H9 (cell line): ENCODE results near the gene ADAM23. TPM values are rescaled to one million over a fixed set of nuclear protein-coding genes. Genes with fewer than 3 reads are reported as not detected.

ENCODE experiments used
- DNase-seq: peaks from one replicate; pipeline ENCODE4 v3.0.0-alpha.2; 2017
- H2AFZ ChIP-seq: one replicate; pipeline ENCODE4 v1.6.1; 2013; ENCODE audit warnings: mild to moderate bottlenecking, low read length, control low read depth, moderate library complexity
- H2AK5ac ChIP-seq: 2 replicates; pipeline ENCODE4 v1.6.1; 2013; ENCODE audit warnings: low read length, control low read depth, mixed read lengths; ENCODE audit not compliant: insufficient read length
- H2BK120ac ChIP-seq: one replicate; pipeline ENCODE4 v1.6.1; 2013; ENCODE audit warnings: low read depth, mild to moderate bottlenecking, low read length, control low read depth, inconsistent platforms; ENCODE audit not compliant: poor library complexity, severe bottlenecking
- H2BK12ac ChIP-seq: 2 replicates; pipeline ENCODE4 v1.6.1; 2013; ENCODE audit warnings: low read length, control low read depth, mixed read lengths, low read depth; ENCODE audit not compliant: insufficient read length
- H2BK15ac ChIP-seq: 2 replicates; pipeline ENCODE4 v1.6.1; 2013; ENCODE audit warnings: low read depth, low read length, control low read depth
- H2BK20ac ChIP-seq: one replicate; pipeline ENCODE4 v1.6.1; 2013; ENCODE audit warnings: low read depth, mild to moderate bottlenecking, low read length, control low read depth, inconsistent platforms; ENCODE audit not compliant: poor library complexity, severe bottlenecking
- H2BK5ac ChIP-seq: 2 replicates; pipeline ENCODE4 v1.6.1; 2013; ENCODE audit warnings: low read length, control low read depth, mixed read lengths; ENCODE audit not compliant: insufficient read length
- H3K14ac ChIP-seq: 2 replicates; pipeline ENCODE4 v1.6.1; 2013; ENCODE audit warnings: low read length, control low read depth; ENCODE audit not compliant: insufficient read depth
- H3K18ac ChIP-seq: 2 replicates; pipeline ENCODE4 v1.6.1; 2013; ENCODE audit warnings: low read depth, mild to moderate bottlenecking, mixed read lengths, low read length, control low read depth; ENCODE audit not compliant: insufficient read length
- H3K23ac ChIP-seq: 2 replicates; pipeline ENCODE4 v1.6.1; 2013; ENCODE audit warnings: low read length, control low read depth, mixed read lengths, low read depth; ENCODE audit not compliant: insufficient read length
- H3K23me2 ChIP-seq: 2 replicates; pipeline ENCODE4 v1.6.1; 2013; ENCODE audit warnings: low read depth, mild to moderate bottlenecking, mixed read lengths, low read length, control low read depth; ENCODE audit not compliant: insufficient read length, poor library complexity, severe bottlenecking
- H3K27ac ChIP-seq: 2 replicates; pipeline ENCODE4 v1.5.1; 2013; ENCODE audit warnings: low read length, control low read depth, mixed read lengths, low read depth; ENCODE audit not compliant: insufficient read length
- H3K27me3 ChIP-seq: 2 replicates; pipeline ENCODE4 v1.6.1; 2013; ENCODE audit warnings: low read length, control low read depth, inconsistent platforms; ENCODE audit not compliant: insufficient read depth
- H3K4ac ChIP-seq: 2 replicates; pipeline ENCODE4 v1.6.1; 2013; ENCODE audit warnings: low read depth, mild to moderate bottlenecking, control low read depth, inconsistent platforms, low read length, moderate library complexity
- H3K4me1 ChIP-seq: 2 replicates; pipeline ENCODE4 v1.6.1; 2013; ENCODE audit warnings: low read length, control low read depth, inconsistent platforms; ENCODE audit not compliant: insufficient read depth
- H3K4me2 ChIP-seq: 2 replicates; pipeline ENCODE4 v1.6.1; 2013; ENCODE audit warnings: low read length, control low read depth, mixed read lengths; ENCODE audit not compliant: insufficient read length, insufficient read depth
- H3K56ac ChIP-seq: 2 replicates; pipeline ENCODE4 v1.6.1; 2013; ENCODE audit warnings: low read depth, mild to moderate bottlenecking, mixed read lengths, low read length, control low read depth; ENCODE audit not compliant: insufficient read length
- H3K79me1 ChIP-seq: 2 replicates; pipeline ENCODE4 v1.6.1; 2013; ENCODE audit warnings: low read depth, mild to moderate bottlenecking, moderate library complexity, low read length, control low read depth, inconsistent platforms; ENCODE audit not compliant: insufficient read depth, poor library complexity, severe bottlenecking
- H3K79me2 ChIP-seq: 2 replicates; pipeline ENCODE4 v1.6.1; 2013; ENCODE audit warnings: low read length, control low read depth, inconsistent platforms; ENCODE audit not compliant: insufficient read depth
- H3K9ac ChIP-seq: 2 replicates; pipeline ENCODE4 v1.6.1; 2013; ENCODE audit warnings: low read length, control low read depth, mixed read lengths; ENCODE audit not compliant: insufficient read length; ENCODE audit errors: extremely low read depth
- H3K9me3 ChIP-seq: one replicate; pipeline ENCODE4 v1.6.1; 2013; ENCODE audit warnings: low read depth, low read length, inconsistent platforms; ENCODE audit not compliant: control insufficient read depth
- H3T11ph ChIP-seq: one replicate; pipeline ENCODE4 v1.6.1; 2013; ENCODE audit warnings: mild to moderate bottlenecking, low read length, control low read depth, inconsistent platforms
- H4K20me1 ChIP-seq: one replicate; pipeline ENCODE4 v1.6.1; 2013; ENCODE audit not compliant: control insufficient read depth, insufficient read length, insufficient read depth
- H4K5ac ChIP-seq: 2 replicates; pipeline ENCODE4 v1.6.1; 2013; ENCODE audit warnings: low read depth, mild to moderate bottlenecking, mixed read lengths, low read length, control low read depth; ENCODE audit not compliant: insufficient read length
- H4K8ac ChIP-seq: replicated peaks from 2 replicates; pipeline ENCODE4 v1.6.1; 2013; ENCODE audit warnings: low read length, control low read depth, mixed read lengths, low read depth; ENCODE audit not compliant: insufficient read length
- H4K91ac ChIP-seq: 2 replicates; pipeline ENCODE4 v1.6.1; 2013; ENCODE audit warnings: low read depth, mild to moderate bottlenecking, moderate library complexity, mixed read lengths, low read length, control low read depth; ENCODE audit not compliant: insufficient read length
- H3K27ac Mint-ChIP-seq, 3 experiments: 2 replicates in 2 of 3; 3 replicates in 1 of 3; pipeline ENCODE4 v1.8.0; 2020 to 2021; ENCODE audit warnings: mixed read lengths in 3 of 3, mild to moderate bottlenecking in 1 of 3, moderate library complexity in 1 of 3
- H3K27me3 Mint-ChIP-seq: 2 replicates; pipeline ENCODE4 v1.8.0; 2021; ENCODE audit warnings: low read depth, mild to moderate bottlenecking, moderate library complexity, mixed read lengths
- H3K36me3 Mint-ChIP-seq, 3 experiments: 2 replicates in 2 of 3; 3 replicates in 1 of 3; pipeline ENCODE4 v1.8.0; 2020 to 2021; ENCODE audit warnings: low read depth in 3 of 3, mixed read lengths in 3 of 3; ENCODE audit not compliant: insufficient read depth in 1 of 3
- H3K4me1 Mint-ChIP-seq, 2 experiments: 2 replicates each; pipeline ENCODE4 v1.8.0; 2020; ENCODE audit warnings: mixed read lengths in 2 of 2
- H3K4me3 Mint-ChIP-seq, 2 experiments: 2 replicates in 1 of 2; 3 replicates in 1 of 2; pipeline ENCODE4 v1.8.0; 2020 to 2021; ENCODE audit warnings: mild to moderate bottlenecking in 2 of 2, mixed read lengths in 2 of 2, moderate library complexity in 1 of 2
- H3K9me3 Mint-ChIP-seq, 2 experiments: 2 replicates in 1 of 2; 3 replicates in 1 of 2; pipeline ENCODE4 v1.8.0; 2020; ENCODE audit warnings: mild to moderate bottlenecking in 2 of 2, mixed read lengths in 2 of 2, moderate library complexity in 1 of 2
- CTCF ChIP-seq: fragments of 200-600 bp; sonication (generic); conservative IDR thresholded peaks from 3 replicates; pipeline ENCODE4 v1.8.0; 2021; ENCODE audit warnings: antibody characterized with exemption, mild to moderate bottlenecking
- WGBS: extraction: QIAGEN DNeasy Blood & Tissue Kit; methylation state at CpG from one replicate; pipeline ENCODE4 v1.1.7; 2013; ENCODE audit warnings: missing lambda C conversion rate, low lambda C conversion rate, mixed read lengths; ENCODE audit not compliant: insufficient read length; ENCODE audit errors: extremely low coverage; 5-methylcytosine and 5-hydroxymethylcytosine counted together
- total RNA-seq: library from RNA; stranded (reverse); gene quantifications from 2 replicates; pipeline ENCODE4 v1.2.1, GENCODE V29; 2021

Gene ADAM23
- total RNA-seq, 1 experiment from 2014 or later: 21.4 TPM

DNA sequence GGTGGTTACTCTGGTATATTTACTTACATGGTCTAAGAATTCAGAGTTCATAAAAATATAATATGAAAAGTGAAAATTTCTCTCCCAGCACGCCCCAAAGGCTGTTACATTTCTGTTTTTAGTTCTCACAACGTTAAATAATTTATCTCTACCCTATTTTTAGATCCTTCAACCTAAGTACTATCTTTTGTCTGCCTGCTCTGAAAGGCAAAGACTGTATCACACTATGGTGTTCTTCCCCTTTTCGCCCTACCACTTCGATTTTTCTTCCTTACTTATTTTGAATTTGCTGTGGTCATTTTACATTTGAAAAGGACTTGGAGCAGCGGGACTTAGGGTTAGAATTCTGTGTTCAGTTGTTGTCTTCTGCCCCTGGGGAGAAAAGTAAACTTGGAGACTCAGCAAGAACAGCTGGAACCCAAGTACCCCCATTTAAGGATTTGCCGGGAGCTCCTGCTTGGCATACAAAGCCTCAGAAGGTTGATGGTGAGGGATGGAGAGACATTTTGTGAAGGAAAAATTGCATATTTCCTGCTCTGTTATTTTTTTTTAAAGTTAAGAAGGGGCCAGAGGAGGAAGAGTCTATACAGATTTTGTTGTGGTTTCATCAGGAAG lies 19.0 kb downstream of the ADAM23 start:
- H4K91ac ChIP-seq: no peak overlapping the region
- H3K9ac ChIP-seq: no peak overlapping the region
- H3K4me3 Mint-ChIP-seq: peak overlapping the region in 1 of 2 experiments; percentile 47; a peak in 4 of 5 replicates
- no CpG with 5 or more reads among the region's 6 CpGs for WGBS
- no peaks in the 10 kb centered on the region for H3K79me1 ChIP-seq
- H3K23ac ChIP-seq: no peak overlapping the region
- H3K23me2 ChIP-seq: no peaks in the 10 kb centered on the region
- no peak overlapping the region for H2BK15ac ChIP-seq
- no peaks in the 10 kb centered on the region for H4K20me1 ChIP-seq
- H3K4me1 ChIP-seq: peaks cover 5% of the 10 kb centered on the region; the same call in 1 of the 2 replicates
- no peaks in the 10 kb centered on the region for H3K27me3 ChIP-seq
- H3T11ph ChIP-seq: no peak overlapping the region
- H2BK5ac ChIP-seq: no peak overlapping the region
- no peak overlapping the region for H2BK120ac ChIP-seq
- H2AFZ ChIP-seq: no peak overlapping the region
- H2BK12ac ChIP-seq: no peak overlapping the region
- peaks cover 23 to 24% of the 10 kb centered on the region in 2 experiments for H3K9me3 Mint-ChIP-seq
- peaks cover 9% of the 10 kb centered on the region for H3K9me3 ChIP-seq
- peaks cover 22 to 51% (median 50%) of the 10 kb centered on the region in 3 experiments for H3K36me3 Mint-ChIP-seq
- DNase-seq: peak; percentile 60
- no peak overlapping the region for H2BK20ac ChIP-seq
- H3K14ac ChIP-seq: no peak overlapping the region
- H2AK5ac ChIP-seq: no peak overlapping the region
- H3K4me2 ChIP-seq: no peak overlapping the region
- H3K18ac ChIP-seq: no peak overlapping the region
- no peak for TF ChIP-seq CTCF
- H3K27me3 Mint-ChIP-seq: peaks cover 9% of the 10 kb centered on the region
- H3K27ac Mint-ChIP-seq: peak overlapping the region; percentile 15 to 97 (median 66); a peak in 4 of 7 replicates
- no peak overlapping the region for H4K5ac ChIP-seq
- H4K8ac ChIP-seq: no peak overlapping the region
- H3K4ac ChIP-seq: no peak overlapping the region
- H3K27ac ChIP-seq: no peak overlapping the region
- H3K79me2 ChIP-seq: no peaks in the 10 kb centered on the region; the same call in 1 of the 2 replicates
- peaks cover 25% of the 10 kb centered on the region in 2 experiments for H3K4me1 Mint-ChIP-seq
- H3K56ac ChIP-seq: no peak overlapping the region
